PC-9 (cell line): ENCODE measurements around the gene PRIM1. TPM values are rescaled to one million over a fixed set of nuclear protein-coding genes. Genes with fewer than 3 reads are reported as not detected.

Experiments
- BruUV-seq: library from RNA; stranded (reverse); fragments of 400-500 nt; replicated peaks from 2 replicates; lab custom pipeline; 2021; lab: Mats Ljungman, UMichigan
- CTCF ChIA-PET: fragments of 300-600 bp; sonication (Branson Sonifier 250); formaldehyde crosslinking; loops from one replicate; lab custom pipeline; 2022; ENCODE audit warnings: antibody characterized with exemption; lab: Charles Lee
- POLR2A ChIA-PET: fragments of 300-600 bp; sonication (Branson Sonifier 250); formaldehyde crosslinking; loops from one replicate; lab custom pipeline; 2022; ENCODE audit warnings: antibody characterized with exemption; ENCODE audit not compliant: unreplicated experiment; lab: Charles Lee
- DNase-seq, 2 experiments: peaks; one replicate each; pipeline versions ENCODE4 v3.0.0 to v3.0.0-alpha.2; 2015 to 2022; ENCODE audit warnings: mixed read lengths in 1 of 2
- H2AFZ ChIP-seq: fragments of 200-600 bp; sonication (generic); 2 replicates; pipeline ENCODE4 v1.8.1; 2017; ENCODE audit warnings: antibody characterized with exemption
- H3F3A ChIP-seq: fragments of 200-600 bp; sonication (generic); 2 replicates; pipeline ENCODE4 v1.8.1; 2017; ENCODE audit warnings: antibody characterized with exemption, mild to moderate bottlenecking, low read depth; ENCODE audit not compliant: insufficient read depth
- H3K27ac ChIP-seq: fragments of 200-600 bp; sonication (generic); 2 replicates; pipeline ENCODE4 v1.6.1; 2016; ENCODE audit warnings: mixed run types
- H3K27me3 ChIP-seq: fragments of 200-600 bp; sonication (generic); 2 replicates; pipeline ENCODE4 v1.6.1; 2016; ENCODE audit warnings: low read depth, mixed run types; ENCODE audit not compliant: insufficient read depth
- H3K36me3 ChIP-seq: fragments of 200-600 bp; sonication (generic); 2 replicates; pipeline ENCODE4 v1.6.1; 2016; ENCODE audit warnings: low read depth, mixed run types
- H3K4me1 ChIP-seq: fragments of 200-600 bp; sonication (generic); replicated peaks from 2 replicates; pipeline ENCODE4 v1.6.1; 2016; ENCODE audit warnings: mixed run types; ENCODE audit not compliant: insufficient read depth
- H3K4me2 ChIP-seq: fragments of 200-600 bp; sonication (generic); 2 replicates; pipeline ENCODE4 v1.6.1; 2017; ENCODE audit warnings: mixed run types
- H3K4me3 ChIP-seq: fragments of 200-600 bp; sonication (generic); 2 replicates; pipeline ENCODE4 v1.6.1; 2016; ENCODE audit warnings: mixed run types
- H3K79me2 ChIP-seq: fragments of 200-600 bp; sonication (generic); 2 replicates; pipeline ENCODE4 v1.6.1; 2017; ENCODE audit warnings: low read depth, mixed run types
- H3K9me2 ChIP-seq: fragments of 200-600 bp; sonication (generic); 2 replicates; pipeline ENCODE4 v1.8.1; 2017; ENCODE audit warnings: mild to moderate bottlenecking; ENCODE audit not compliant: insufficient read depth
- H3K9me3 ChIP-seq: fragments of 200-600 bp; sonication (generic); 2 replicates; pipeline ENCODE4 v1.8.1; 2016; ENCODE audit warnings: low read depth; ENCODE audit not compliant: insufficient read depth
- H4K20me1 ChIP-seq: fragments of 200-600 bp; sonication (generic); 2 replicates; pipeline ENCODE4 v1.8.1; 2017; ENCODE audit not compliant: insufficient read depth
- EZH2 ChIP-seq: fragments of 200-600 bp; sonication (generic); IDR thresholded peaks from 2 replicates; pipeline ENCODE4 v1.8.0; 2017; ENCODE audit warnings: antibody characterized with exemption, low read depth
- intact Hi-C: fragments of 100-400 bp; cut with micrococcal nuclease; formaldehyde crosslinking; loops from one replicate; pipeline ENCODE4 v1.10.0; 2022; ENCODE audit not compliant: unreplicated experiment
- total RNA-seq: library from RNA; stranded (reverse); gene quantifications from 2 replicates; pipeline ENCODE4 v1.2.3, GENCODE V29; 2021
- TF ChIP-seq, protein P1 (sequence below): fragments of 200-600 bp; sonication (generic); conservative IDR thresholded peaks from 2 replicates; pipeline ENCODE4 v1.6.1; 2017; ENCODE audit warnings: mixed run types, antibody characterized with exemption, mild to moderate bottlenecking, moderate library complexity

The PRIM1 gene
- total RNA-seq, 1 experiment from 2014 or later = 35.8 TPM

DNA sequence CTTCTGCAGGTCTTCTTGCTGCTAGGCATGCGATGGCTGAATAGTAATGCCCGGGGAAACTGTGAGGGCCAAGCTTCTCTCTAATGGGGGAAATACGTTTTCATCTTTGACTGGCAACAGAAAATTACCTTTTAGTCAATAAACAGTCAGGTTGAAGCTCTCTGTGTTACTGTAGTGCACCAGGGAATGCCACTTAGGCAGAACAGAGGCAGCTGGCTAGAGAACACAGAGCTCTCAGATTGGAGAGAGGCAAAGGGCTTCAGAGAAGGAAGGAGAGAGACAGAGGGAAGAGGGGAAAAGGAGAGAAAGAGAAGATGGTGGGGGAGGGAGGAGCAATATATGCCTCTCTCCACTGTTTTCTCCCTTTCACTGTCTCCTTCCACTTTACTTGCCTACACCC is 17.7 kb upstream of the PRIM1 start:
- Histone ChIP-seq H3F3A (no peaks in the 10 kb centered on the region; the same call in 1 of the 2 replicates), H3K9me3 (no peaks in the 10 kb centered on the region), H3K4me2 (no peak overlapping the region), H2AFZ (no peak overlapping the region), H3K4me3 (no peak overlapping the region), H3K9me2 (no peaks in the 10 kb centered on the region), H3K79me2 (no peaks in the 10 kb centered on the region), H3K27ac (no peak overlapping the region), H3K36me3 (no peaks in the 10 kb centered on the region), H3K27me3 (no peaks in the 10 kb centered on the region), H4K20me1 (no peaks in the 10 kb centered on the region), H3K4me1 (no peaks in the 10 kb centered on the region)
- ChIA-PET POLR2A (no interaction called here), CTCF (no interaction called here)
- no peak for DNase-seq
- BruUV-seq = no TSS peak
- intact Hi-C loops = no loop called here
- TF ChIP-seq, protein P1, sequence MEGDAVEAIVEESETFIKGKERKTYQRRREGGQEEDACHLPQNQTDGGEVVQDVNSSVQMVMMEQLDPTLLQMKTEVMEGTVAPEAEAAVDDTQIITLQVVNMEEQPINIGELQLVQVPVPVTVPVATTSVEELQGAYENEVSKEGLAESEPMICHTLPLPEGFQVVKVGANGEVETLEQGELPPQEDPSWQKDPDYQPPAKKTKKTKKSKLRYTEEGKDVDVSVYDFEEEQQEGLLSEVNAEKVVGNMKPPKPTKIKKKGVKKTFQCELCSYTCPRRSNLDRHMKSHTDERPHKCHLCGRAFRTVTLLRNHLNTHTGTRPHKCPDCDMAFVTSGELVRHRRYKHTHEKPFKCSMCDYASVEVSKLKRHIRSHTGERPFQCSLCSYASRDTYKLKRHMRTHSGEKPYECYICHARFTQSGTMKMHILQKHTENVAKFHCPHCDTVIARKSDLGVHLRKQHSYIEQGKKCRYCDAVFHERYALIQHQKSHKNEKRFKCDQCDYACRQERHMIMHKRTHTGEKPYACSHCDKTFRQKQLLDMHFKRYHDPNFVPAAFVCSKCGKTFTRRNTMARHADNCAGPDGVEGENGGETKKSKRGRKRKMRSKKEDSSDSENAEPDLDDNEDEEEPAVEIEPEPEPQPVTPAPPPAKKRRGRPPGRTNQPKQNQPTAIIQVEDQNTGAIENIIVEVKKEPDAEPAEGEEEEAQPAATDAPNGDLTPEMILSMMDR = no peak
- no peak for TF ChIP-seq EZH2

DNA sequence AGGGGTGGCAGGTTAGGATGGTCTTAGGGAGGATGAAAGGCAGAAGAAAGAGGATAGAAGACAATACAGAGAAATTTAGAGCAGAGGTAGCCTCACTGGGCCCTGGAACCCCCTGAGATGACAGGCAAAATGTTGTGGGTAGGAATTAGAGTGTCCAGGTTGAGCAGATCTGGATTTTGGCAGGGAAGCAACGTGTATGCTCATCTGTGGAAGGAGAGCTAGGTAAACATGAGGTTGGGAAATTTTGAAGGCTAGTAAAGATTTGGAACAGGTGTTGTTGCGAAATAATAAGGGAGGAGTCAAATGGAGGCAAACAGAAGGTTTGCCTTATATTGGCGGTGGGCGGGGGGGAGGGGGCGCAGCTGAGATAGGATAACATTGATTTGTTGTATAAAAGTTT is 16.3 kb upstream of the PRIM1 start:
- H3K4me3 ChIP-seq = no peak overlapping the region
- H3K9me2 ChIP-seq = no peaks in the 10 kb centered on the region
- H3K9me3 ChIP-seq = no peaks in the 10 kb centered on the region
- intact Hi-C loops = no loop called here
- ChIA-PET CTCF (interaction anchor here (0.6 kb wide), 1 partner anchor 1076 kb away, joined by 9 read pairs; no protein-coding TSS in a partner anchor), POLR2A (no interaction called here)
- no peak overlapping the region for H3K27ac ChIP-seq
- H3F3A ChIP-seq = no peaks in the 10 kb centered on the region; the same call in 1 of the 2 replicates
- no peaks in the 10 kb centered on the region for H3K27me3 ChIP-seq
- no peak overlapping the region for H2AFZ ChIP-seq
- H3K4me2 ChIP-seq = no peak overlapping the region
- TF ChIP-seq EZH2 = no peak
- TF ChIP-seq, protein P1 = no peak
- H3K36me3 ChIP-seq = no peaks in the 10 kb centered on the region
- H3K79me2 ChIP-seq = no peaks in the 10 kb centered on the region
- DNase-seq = no peak
- H3K4me1 ChIP-seq = no peaks in the 10 kb centered on the region
- H4K20me1 ChIP-seq = no peaks in the 10 kb centered on the region
- no TSS peak for BruUV-seq

DNA sequence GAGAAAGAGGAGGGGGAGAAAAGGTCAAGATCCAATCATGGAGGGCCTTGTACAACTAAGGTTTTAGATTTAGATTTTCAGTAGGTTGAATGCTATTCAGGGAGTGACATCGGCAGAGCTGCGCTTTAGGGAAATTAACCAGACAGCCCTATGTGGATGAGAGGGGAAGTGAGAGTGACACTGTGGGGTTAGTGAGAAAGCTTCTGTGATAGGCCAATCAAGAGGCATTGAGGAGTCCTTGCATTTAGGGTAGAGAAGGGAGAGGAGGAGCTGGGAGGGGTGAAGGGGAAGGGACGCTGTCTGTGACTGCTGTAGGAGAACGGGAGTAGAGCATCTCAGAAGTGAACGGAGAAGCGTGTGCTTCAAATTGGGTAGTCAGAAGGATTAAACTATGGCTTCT is 14.4 kb upstream of the PRIM1 start:
- Histone ChIP-seq H3K79me2 (no peaks in the 10 kb centered on the region), H3K4me1 (no peaks in the 10 kb centered on the region), H2AFZ (no peak overlapping the region), H3K9me2 (no peaks in the 10 kb centered on the region), H3K9me3 (no peaks in the 10 kb centered on the region), H3K4me3 (no peak overlapping the region), H3F3A (no peaks in the 10 kb centered on the region; the same call in 1 of the 2 replicates), H3K36me3 (no peaks in the 10 kb centered on the region), H3K27me3 (no peaks in the 10 kb centered on the region), H3K27ac (no peak overlapping the region), H4K20me1 (no peaks in the 10 kb centered on the region), H3K4me2 (no peak overlapping the region)
- TF ChIP-seq EZH2 = no peak
- TF ChIP-seq, protein P1 = no peak
- no peak for DNase-seq
- intact Hi-C loops = no loop called here
- BruUV-seq = no TSS peak
- POLR2A ChIA-PET = no interaction called here
- CTCF ChIA-PET = interaction anchor here (0.6 kb wide), 2 partner anchors 264 to 296 kb away, joined by 3 to 5 read pairs; no protein-coding TSS in a partner anchor
